H1 (cell line): ENCODE measurements around the gene KCNC4. TPM values are rescaled to one million over a fixed set of nuclear protein-coding genes. Genes with fewer than 3 reads are reported as not detected.

Source experiments
- CTCF ChIA-PET: fragments of 300-600 bp; sonication (Branson Sonifier 250); formaldehyde crosslinking; loops from one replicate; lab custom pipeline; 2021; ENCODE audit not compliant: partially characterized antibody; lab: Charles Lee
- POLR2A ChIA-PET: fragments of 300-600 bp; sonication (Branson Sonifier 250); formaldehyde crosslinking; loops from one replicate; lab custom pipeline; 2021; ENCODE audit warnings: inconsistent platforms; ENCODE audit not compliant: partially characterized antibody; lab: Charles Lee
- DNase-seq, 2 experiments: peaks; one replicate each; pipeline versions ENCODE4 v3.0.0 to v3.0.0-alpha.2; 2010 to 2022; ENCODE audit warnings: low spot score in 2 of 2, low read depth in 1 of 2, mixed read lengths in 1 of 2
- FAIRE-seq: peaks from 2 replicates; lab custom pipeline; 2011; peaks lifted over from hg19 to GRCh38; lab: Jason Lieb, UNC
- H2AFZ ChIP-seq: 2 replicates; pipeline ENCODE4 v1.8.1; 2012; ENCODE audit warnings: low read length, inconsistent platforms
- H2AK5ac ChIP-seq: 2 replicates; pipeline ENCODE4 v1.6.1; 2013; ENCODE audit warnings: low read depth, low read length
- H2BK120ac ChIP-seq: replicated peaks from 2 replicates; pipeline ENCODE3; 2013; ENCODE audit warnings: low read depth, low read length, inconsistent platforms
- H2BK12ac ChIP-seq: 2 replicates; pipeline ENCODE4 v1.6.1; 2013; ENCODE audit warnings: low read depth, low read length
- H2BK15ac ChIP-seq: 2 replicates; pipeline ENCODE4 v1.6.1; 2013; ENCODE audit warnings: low read length
- H2BK20ac ChIP-seq: 2 replicates; pipeline ENCODE4 v1.6.1; 2013; ENCODE audit warnings: low read length
- H2BK5ac ChIP-seq: 2 replicates; pipeline ENCODE4 v1.6.1; 2013; ENCODE audit warnings: low read depth, low read length
- H3K14ac ChIP-seq: 2 replicates; pipeline ENCODE4 v1.6.1; 2013; ENCODE audit warnings: inconsistent platforms; ENCODE audit not compliant: insufficient read length
- H3K18ac ChIP-seq: 2 replicates; pipeline ENCODE4 v1.6.1; 2013; ENCODE audit warnings: low read length; ENCODE audit errors: extremely low read depth
- H3K23ac ChIP-seq: 2 replicates; pipeline ENCODE4 v1.6.1; 2013; ENCODE audit warnings: inconsistent platforms; ENCODE audit not compliant: insufficient read length
- H3K23me2 ChIP-seq: 2 replicates; pipeline ENCODE4 v1.6.1; 2013; ENCODE audit warnings: low read depth, low read length
- H3K27ac ChIP-seq: 2 replicates; pipeline ENCODE4 v1.6.1; 2011; ENCODE audit warnings: low read depth, low read length, inconsistent platforms
- H3K27me3 ChIP-seq, 4 experiments: replicated peaks in 1 of 4; 1 replicate in 1 of 4; 2 replicates in 3 of 4; pipeline versions ENCODE4 v1.6.1 to v1.8.1; 2011 to 2013; ENCODE audit warnings: low read length in 3 of 4, mild to moderate bottlenecking in 3 of 4, inconsistent platforms in 2 of 4, mixed read lengths in 2 of 4, moderate library complexity in 1 of 4; ENCODE audit not compliant: control insufficient read depth in 3 of 4, insufficient read depth in 3 of 4; ENCODE audit errors: extremely low read depth in 1 of 4
- H3K36me3 ChIP-seq, 4 experiments: 2 replicates each; pipeline versions ENCODE4 v1.6.1 to v1.8.1; 2011 to 2013; ENCODE audit warnings: mild to moderate bottlenecking in 4 of 4, low read length in 3 of 4, moderate library complexity in 2 of 4, control low read depth in 1 of 4, inconsistent platforms in 1 of 4; ENCODE audit not compliant: insufficient read depth in 4 of 4, control insufficient read depth in 2 of 4
- H3K4ac ChIP-seq: replicated peaks from 2 replicates; pipeline ENCODE3; 2013; ENCODE audit warnings: low read length, low read depth, mixed read lengths, inconsistent platforms; ENCODE audit not compliant: insufficient read length
- H3K4me1 ChIP-seq, 4 experiments: replicated peaks in 1 of 4; 1 replicate in 1 of 4; 2 replicates in 3 of 4; pipeline versions ENCODE4 v1.6.1 to v1.8.1; 2011 to 2013; ENCODE audit warnings: low read length in 3 of 4, inconsistent platforms in 2 of 4, mixed read lengths in 1 of 4; ENCODE audit not compliant: insufficient read depth in 4 of 4, control insufficient read depth in 3 of 4
- H3K4me2 ChIP-seq, 2 experiments: 2 replicates each; pipeline versions ENCODE4 v1.6.1 to v1.8.1; 2011 to 2013; ENCODE audit warnings: low read depth in 2 of 2, low read length in 2 of 2, control low read depth in 1 of 2, inconsistent platforms in 1 of 2, mild to moderate bottlenecking in 1 of 2; ENCODE audit not compliant: insufficient read depth in 1 of 2
- H3K4me3 ChIP-seq, 4 experiments: fragments of 200-600, 300-600 bp in 1 of 4; sonication (generic), shearing (Covaris generic), sonication (Bioruptor Twin) in 1 of 4; 2 replicates each; pipeline versions ENCODE4 v1.5.1 to v1.8.1; 2011 to 2016; ENCODE audit warnings: low read length in 4 of 4, low read depth in 3 of 4, control low read depth in 2 of 4, inconsistent platforms in 2 of 4, mild to moderate bottlenecking in 2 of 4, mixed read lengths in 1 of 4, moderate library complexity in 1 of 4; ENCODE audit not compliant: insufficient read depth in 2 of 4; ENCODE audit errors: extremely low read depth in 1 of 4
- H3K56ac ChIP-seq: replicated peaks from 2 replicates; pipeline ENCODE3; 2013; ENCODE audit warnings: low read depth, mild to moderate bottlenecking, mixed read lengths, low read length, inconsistent platforms; ENCODE audit not compliant: insufficient read length
- H3K79me1 ChIP-seq: 2 replicates; pipeline ENCODE4 v1.6.1; 2013; ENCODE audit warnings: low read depth, low read length, control low read depth
- H3K79me2 ChIP-seq, 2 experiments: 2 replicates each; pipeline versions ENCODE4 v1.6.1 to v1.8.1; 2012 to 2013; ENCODE audit warnings: low read length in 2 of 2, mild to moderate bottlenecking in 2 of 2, inconsistent platforms in 1 of 2; ENCODE audit not compliant: insufficient read depth in 2 of 2, control insufficient read depth in 1 of 2
- H3K9ac ChIP-seq, 4 experiments: replicated peaks in 1 of 4; 1 replicate in 1 of 4; 2 replicates in 3 of 4; pipeline versions ENCODE4 v1.6.1 to v1.8.1; 2011 to 2013; ENCODE audit warnings: low read depth in 3 of 4, low read length in 3 of 4, control low read depth in 2 of 4, mild to moderate bottlenecking in 2 of 4, moderate library complexity in 2 of 4, inconsistent platforms in 1 of 4; ENCODE audit errors: extremely low read depth in 1 of 4
- H3K9me3 ChIP-seq, 2 experiments: 2 replicates each; pipeline versions ENCODE4 v1.6.1 to v1.8.1; 2012 to 2013; ENCODE audit warnings: mild to moderate bottlenecking in 2 of 2, moderate library complexity in 2 of 2, control low read depth in 1 of 2, inconsistent platforms in 1 of 2, low read depth in 1 of 2, low read length in 1 of 2, mixed read lengths in 1 of 2; ENCODE audit not compliant: insufficient read depth in 2 of 2
- H4K20me1 ChIP-seq, 2 experiments: replicated peaks in 1 of 2; 2 replicates each; pipeline versions ENCODE3 to v1.8.1; 2011 to 2013; ENCODE audit warnings: inconsistent platforms in 2 of 2, low read length in 2 of 2, mild to moderate bottlenecking in 1 of 2; ENCODE audit not compliant: insufficient read depth in 2 of 2, control insufficient read depth in 1 of 2
- H4K5ac ChIP-seq: 2 replicates; pipeline ENCODE4 v1.6.1; 2013; ENCODE audit warnings: low read length, low read depth, mixed read lengths, inconsistent platforms; ENCODE audit not compliant: insufficient read length
- H4K8ac ChIP-seq: 2 replicates; pipeline ENCODE4 v1.8.0; 2013; ENCODE audit warnings: mild to moderate bottlenecking, moderate library complexity, low read length, inconsistent platforms; ENCODE audit not compliant: insufficient read depth; ENCODE audit errors: extremely low read depth
- H4K91ac ChIP-seq: replicated peaks from 2 replicates; pipeline ENCODE3; 2013; ENCODE audit warnings: low read length, mixed read lengths, inconsistent platforms; ENCODE audit not compliant: insufficient read length
- BCL11A ChIP-seq, 2 experiments: IDR thresholded peaks; one replicate each; pipeline ENCODE4 v1.6.1; 2011; ENCODE audit warnings: low read depth in 2 of 2, low read length in 2 of 2, mild to moderate bottlenecking in 2 of 2
- CBX8 ChIP-seq: fragments of 300-800, 300-1000 bp; sonication (generic); IDR thresholded peaks from 2 replicates; pipeline ENCODE4 v1.7.1; 2016; ENCODE audit warnings: low read depth, low read length, borderline replicate concordance
- CEBPB ChIP-seq: IDR thresholded peaks from 2 replicates; pipeline ENCODE4 v1.6.1; 2012; ENCODE audit warnings: low read depth, low read length
- EP300 ChIP-seq, 2 experiments: IDR thresholded peaks; 1 replicate in 1 of 2; 2 replicates in 1 of 2; pipeline ENCODE4 v1.6.1; 2011 to 2012; ENCODE audit warnings: low read depth in 2 of 2, low read length in 2 of 2, mild to moderate bottlenecking in 2 of 2, borderline replicate concordance in 1 of 2, inconsistent platforms in 1 of 2, moderate library complexity in 1 of 2
- GTF2F1 ChIP-seq: IDR thresholded peaks from 2 replicates; pipeline ENCODE4 v1.6.1; 2012; ENCODE audit warnings: low read depth, low read length, improper control_type of control experiment, borderline replicate concordance
- KDM1A ChIP-seq: fragments of 200-600, 300-600 bp; sonication (generic); IDR thresholded peaks from 2 replicates; pipeline ENCODE4 v1.7.1; 2016; ENCODE audit warnings: mild to moderate bottlenecking, low read length, borderline replicate concordance
- RAD21 ChIP-seq, 2 experiments: IDR thresholded peaks in 1 of 2; conservative IDR thresholded peaks in 1 of 2; 2 replicates each; pipeline ENCODE4 v1.6.1; 2011; ENCODE audit warnings: low read depth in 2 of 2, low read length in 2 of 2, improper control_type of control experiment in 1 of 2, inconsistent platforms in 1 of 2, mild to moderate bottlenecking in 1 of 2, moderate library complexity in 1 of 2
- RFX5 ChIP-seq: IDR thresholded peaks from 2 replicates; pipeline ENCODE4 v1.6.1; 2011; ENCODE audit warnings: low read depth, low read length, improper control_type of control experiment, borderline replicate concordance
- RNF2 ChIP-seq: fragments of 200-900, 300-1000 bp; sonication (generic); IDR thresholded peaks from 2 replicates; pipeline ENCODE4 v1.7.1; 2016; ENCODE audit warnings: borderline replicate concordance, low read depth, mild to moderate bottlenecking, antibody characterized with exemption, low read length; ENCODE audit not compliant: poor library complexity, severe bottlenecking; ENCODE audit errors: missing control alignments
- ZNF274 ChIP-seq: IDR thresholded peaks from 2 replicates; pipeline ENCODE4 v1.7.0; 2012; ENCODE audit warnings: low read length, borderline replicate concordance; ENCODE audit errors: extremely low read depth
- WGBS, 2 experiments: shearing (Covaris generic) in 1 of 2; methylation state at CpG; one replicate each; pipeline versions ENCODE4 v1.1.6 to v1.1.7; 2013 to 2015; ENCODE audit warnings: low lambda C conversion rate in 2 of 2, mixed read lengths in 2 of 2, inconsistent platforms in 1 of 2, low coverage in 1 of 2, missing lambda C conversion rate in 1 of 2; ENCODE audit not compliant: insufficient replicate concordance in 2 of 2, insufficient coverage in 1 of 2, insufficient read length in 1 of 2; ENCODE audit errors: extremely low coverage in 1 of 2, missing lambda C conversion rate in 1 of 2; 5-methylcytosine and 5-hydroxymethylcytosine counted together
- polyA plus RNA-seq, 7 experiments: library from polyadenylated mRNA; depleted of rRNA in 3 of 7; stranded (reverse) in 5 of 7; unstranded in 2 of 7; fragments of >200 nt in 5 of 7; fragments of 200-250 nt in 2 of 7; gene quantifications; 1 replicate in 5 of 7; 2 replicates in 1 of 7; 4 replicates in 1 of 7; pipeline versions ENCODE4 v1.2.1 to v1.2.3, GENCODE V29; 2011 to 2013; ENCODE audit warnings: missing spikeins in 2 of 7, mixed read lengths in 2 of 7
- total RNA-seq: library from RNA; stranded (reverse); fragmentation: NEBNext Ultra II Directional; extraction: Animal tissue kit (Norgen Biotek cat#: 25700); gene quantifications from 2 replicates; pipeline ENCODE4 v1.2.1, GENCODE V29; 2021
- TF ChIP-seq, protein P1 (sequence below): IDR thresholded peaks from 2 replicates; pipeline ENCODE4 v1.6.1; 2011; ENCODE audit warnings: low read length, improper control_type of control experiment

The KCNC4 gene
- total and polyA plus RNA-seq, 2 of the 8 experiments (the other 6 are each of a cell fraction or from before 2014, with no cell fraction given) = 8.1 to 11.2 TPM

DNA sequence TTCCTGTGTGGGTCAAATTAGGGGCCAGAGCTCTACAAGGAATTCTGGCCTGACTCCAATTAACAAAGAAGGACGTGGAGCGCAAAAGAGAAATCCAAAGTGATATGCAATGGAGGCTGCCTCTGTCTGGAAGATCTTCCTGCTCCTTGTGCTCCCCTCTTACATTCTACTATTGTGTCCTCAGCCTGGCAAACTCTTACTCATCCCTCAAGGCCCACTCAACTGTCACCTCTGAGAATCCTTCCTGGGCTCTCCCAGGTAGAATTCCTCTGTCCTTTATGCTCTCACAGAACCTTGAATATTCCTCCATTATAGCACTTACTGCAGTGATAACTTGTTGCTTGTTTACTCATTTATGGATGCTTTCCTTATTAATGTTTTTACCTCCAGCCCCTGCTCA lies 31.4 kb downstream of the KCNC4 start:
- Histone ChIP-seq H3K4me3 (no peak overlapping the region), H3K4me1 (peaks cover 0 to 21% (median 14%) of the 10 kb centered on the region in 4 experiments; a peak in 6 of 7 replicates), H2AK5ac (no peak overlapping the region), H4K8ac (no peak overlapping the region), H3K27me3 (no peaks in the 10 kb centered on the region; a peak in 3 of 7 replicates), H4K20me1 (no peaks in the 10 kb centered on the region), H2AFZ (no peak overlapping the region), H2BK120ac (no peak overlapping the region), H3K4ac (no peak overlapping the region), H3K4me2 (no peak overlapping the region), H3K79me1 (no peaks in the 10 kb centered on the region), H4K91ac (no peak overlapping the region), H3K18ac (no peak overlapping the region; the same call in 1 of the 2 replicates), H3K23me2 (no peaks in the 10 kb centered on the region; the same call in 1 of the 2 replicates), H2BK20ac (peak overlapping the region; percentile 16), H2BK5ac (no peak overlapping the region), H3K36me3 (no peaks in the 10 kb centered on the region), H3K27ac (no peak overlapping the region), H3K79me2 (no peaks in the 10 kb centered on the region), H3K9ac (no peak overlapping the region), H3K23ac (no peak overlapping the region), H4K5ac (no peak overlapping the region), H3K9me3 (no peaks in the 10 kb centered on the region), H2BK15ac (no peak overlapping the region), H3K14ac (no peak overlapping the region), H3K56ac (no peak overlapping the region), H2BK12ac (no peak overlapping the region)
- CTCF ChIA-PET = interaction anchor here (0.7 to 4.8 kb wide), 12 partner anchors 9 to 347 kb away, joined by 3 to 23 read pairs (median 4); no protein-coding TSS in a partner anchor
- POLR2A ChIA-PET = interaction anchor here (0.8 to 1.6 kb wide), 5 partner anchors 9 to 99 kb away, joined by 3 to 6 read pairs (median 4); no protein-coding TSS in a partner anchor
- WGBS, 2 experiments = 50% methylated on average over 2 of the region's 2 CpGs; no CpG with 5 or more reads in 1 of the 2 experiments
- FAIRE-seq (no peak), DNase-seq (no peak)
- TF ChIP-seq, protein P1, sequence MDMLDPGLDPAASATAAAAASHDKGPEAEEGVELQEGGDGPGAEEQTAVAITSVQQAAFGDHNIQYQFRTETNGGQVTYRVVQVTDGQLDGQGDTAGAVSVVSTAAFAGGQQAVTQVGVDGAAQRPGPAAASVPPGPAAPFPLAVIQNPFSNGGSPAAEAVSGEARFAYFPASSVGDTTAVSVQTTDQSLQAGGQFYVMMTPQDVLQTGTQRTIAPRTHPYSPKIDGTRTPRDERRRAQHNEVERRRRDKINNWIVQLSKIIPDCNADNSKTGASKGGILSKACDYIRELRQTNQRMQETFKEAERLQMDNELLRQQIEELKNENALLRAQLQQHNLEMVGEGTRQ = no peak
- TF ChIP-seq KDM1A (no peak), CBX8 (no peak), EP300 (IDR thresholded peaks at IDR 0.05; ENCODE audit: borderline replicate concordance in 1 of 2, low read depth in 2 of 2, low read length in 2 of 2) (no peak), RNF2 (no peak), RFX5 (no peak), CEBPB (no peak), RAD21 (IDR thresholded peaks at IDR 0.05 in 1 of 2, conservative IDR thresholded peaks at IDR 0.05 in 1 of 2; ENCODE audit: low read depth in 2 of 2, low read length in 2 of 2) (no peak), ZNF274 (no peak), GTF2F1 (no peak), BCL11A (IDR thresholded peaks at IDR 0.05; ENCODE audit: low read depth in 2 of 2, low read length in 2 of 2) (no peak)
